HCT116 (cell line): ENCODE measurements around the gene LHPP. TPM values are rescaled to one million over a fixed set of nuclear protein-coding genes. Genes with fewer than 3 reads are reported as not detected.

ENCODE experiments used
- ATAC-seq: fragments of 200-7000 bp; cut with Tn5 transposase; 2 replicates; pipeline ENCODE4 v1.9.1; 2020; ENCODE audit warnings: mild to moderate bottlenecking, moderate library complexity
- BruUV-seq: library from RNA; stranded (reverse); fragments of 400-500 nt; replicated peaks from 2 replicates; lab custom pipeline; 2021; lab: Mats Ljungman, UMichigan
- CTCF ChIA-PET: fragments of 300-600 bp; sonication (Branson Sonifier 250); formaldehyde crosslinking; loops from one replicate; lab custom pipeline; 2021; ENCODE audit warnings: antibody characterized with exemption; lab: Charles Lee
- POLR2A ChIA-PET: fragments of 300-600, 350-600 bp; sonication (Branson Sonifier 250); formaldehyde crosslinking; loops from one replicate; lab custom pipeline; 2021; ENCODE audit warnings: antibody characterized with exemption; lab: Charles Lee
- RAD21 ChIA-PET, 2 experiments: fragments of 300-600 bp; sonication (Branson Sonifier 250); formaldehyde crosslinking; loops; one replicate each; lab custom pipeline; 2023; ENCODE audit warnings: low total read pairs in 2 of 2; ENCODE audit not compliant: uncharacterized antibody in 2 of 2, unreplicated experiment in 2 of 2, low non-redundant PET in 1 of 2; lab: Charles Lee
- DNase-seq: peaks from one replicate; pipeline ENCODE4 v3.0.0-alpha.2; 2010; ENCODE audit warnings: low read depth, low spot score
- H2AFZ ChIP-seq: fragments of 200-600 bp; shearing (Covaris generic), sonication (generic); 2 replicates; pipeline ENCODE4 v1.6.1; 2017; ENCODE audit warnings: low read depth, mixed run types, mixed read lengths, antibody characterized with exemption, low read length; ENCODE audit not compliant: poor library complexity, severe bottlenecking
- H3K27ac ChIP-seq: 2 replicates; pipeline ENCODE4 v1.5.1; 2012; ENCODE audit warnings: low read depth, low read length
- H3K27me3 ChIP-seq: fragments of 200-600 bp; sonication (generic); 2 replicates; pipeline ENCODE4 v1.6.1; 2016; ENCODE audit warnings: mixed run types, low read length, mixed read lengths; ENCODE audit not compliant: insufficient read depth
- H3K36me3 ChIP-seq, 2 experiments: fragments of 200-500 bp in 1 of 2; fragments of 200-600 bp in 1 of 2; sonication (Bioruptor generic) in 1 of 2; sonication (generic) in 1 of 2; 2 replicates each; pipeline versions ENCODE4 v1.5.1 to v1.6.1; 2014 to 2016; ENCODE audit warnings: low read length in 2 of 2, inconsistent platforms in 1 of 2, mixed read lengths in 1 of 2, mixed run types in 1 of 2; ENCODE audit not compliant: insufficient read depth in 2 of 2, control insufficient read depth in 1 of 2
- H3K4me1 ChIP-seq, 2 experiments: fragments of 200-600 bp in 1 of 2; sonication (generic) in 1 of 2; 2 replicates each; pipeline versions ENCODE4 v1.5.1 to v1.6.1; 2012 to 2017; ENCODE audit warnings: low read length in 2 of 2, inconsistent platforms in 1 of 2, mild to moderate bottlenecking in 1 of 2, mixed read lengths in 1 of 2, mixed run types in 1 of 2, moderate library complexity in 1 of 2; ENCODE audit not compliant: insufficient read depth in 2 of 2, control insufficient read depth in 1 of 2
- H3K4me2 ChIP-seq: fragments of 200-600 bp; sonication (generic); 2 replicates; pipeline ENCODE4 v1.6.1; 2017; ENCODE audit warnings: mixed run types, low read length, mixed read lengths
- H3K4me3 ChIP-seq, 2 experiments: fragments of 200-600 bp in 1 of 2; sonication (generic) in 1 of 2; replicated peaks in 1 of 2; 2 replicates each; pipeline ENCODE4 v1.5.1; 2011 to 2016; ENCODE audit warnings: low read length in 2 of 2, control low read depth in 1 of 2, low read depth in 1 of 2, mild to moderate bottlenecking in 1 of 2, mixed read lengths in 1 of 2, mixed run types in 1 of 2
- H3K79me2 ChIP-seq: fragments of 200-600 bp; sonication (generic); 2 replicates; pipeline ENCODE4 v1.6.1; 2017; ENCODE audit warnings: mild to moderate bottlenecking, mixed run types, low read length, moderate library complexity, mixed read lengths; ENCODE audit not compliant: insufficient read depth
- H3K9ac ChIP-seq: fragments of 200-600 bp; sonication (generic); 2 replicates; pipeline ENCODE4 v1.6.1; 2016; ENCODE audit warnings: low read length, mixed read lengths
- H3K9me2 ChIP-seq: fragments of 200-600 bp; sonication (generic), shearing (Covaris generic); 2 replicates; pipeline ENCODE4 v1.6.1; 2017; ENCODE audit warnings: mixed run types, mild to moderate bottlenecking, moderate library complexity; ENCODE audit not compliant: insufficient read depth
- H3K9me3 ChIP-seq, 2 experiments: fragments of 200-500 bp in 1 of 2; fragments of 200-600 bp in 1 of 2; sonication (Bioruptor generic) in 1 of 2; sonication (generic) in 1 of 2; 2 replicates each; pipeline ENCODE4 v1.6.1; 2014 to 2017; ENCODE audit warnings: low read length in 2 of 2, mixed read lengths in 2 of 2, inconsistent platforms in 1 of 2, low read depth in 1 of 2, mild to moderate bottlenecking in 1 of 2, mixed run types in 1 of 2, moderate library complexity in 1 of 2; ENCODE audit not compliant: control insufficient read depth in 1 of 2, insufficient read depth in 1 of 2
- H4K20me1 ChIP-seq: fragments of 200-600 bp; sonication (generic), shearing (Covaris generic); 2 replicates; pipeline ENCODE4 v1.6.1; 2017; ENCODE audit warnings: mixed run types, mild to moderate bottlenecking, moderate library complexity; ENCODE audit not compliant: insufficient read depth
- EGR1 ChIP-seq: IDR thresholded peaks from 2 replicates; pipeline ENCODE4 v1.6.1; 2012; ENCODE audit warnings: low read depth
- EZH2phosphoT487 ChIP-seq: fragments of 200-600 bp; IDR thresholded peaks from 2 replicates; pipeline ENCODE4 v1.6.1; 2018; ENCODE audit warnings: antibody characterized with exemption, borderline replicate concordance
- JUND ChIP-seq: IDR thresholded peaks from 2 replicates; pipeline ENCODE4 v1.6.1; 2012
- POLR2A ChIP-seq: IDR thresholded peaks from 2 replicates; pipeline ENCODE4 v1.7.0; 2011; ENCODE audit warnings: borderline replicate concordance; ENCODE audit not compliant: insufficient read depth, insufficient read length; ENCODE audit errors: extremely low read depth
- RAD21 ChIP-seq: IDR thresholded peaks from 2 replicates; pipeline ENCODE4 v1.6.1; 2012; ENCODE audit warnings: low read depth, mild to moderate bottlenecking
- SIN3A ChIP-seq: IDR thresholded peaks from 2 replicates; pipeline ENCODE4 v1.6.1; 2012; ENCODE audit warnings: low read depth
- SP1 ChIP-seq: IDR thresholded peaks from 2 replicates; pipeline ENCODE4 v1.6.1; 2012; ENCODE audit warnings: low read depth
- SRF ChIP-seq: IDR thresholded peaks from 2 replicates; pipeline ENCODE4 v1.6.1; 2012; ENCODE audit warnings: low read depth
- TCF7L2 ChIP-seq: IDR thresholded peaks from 2 replicates; pipeline ENCODE4 v1.7.0; 2011; ENCODE audit warnings: borderline replicate concordance, inconsistent platforms; ENCODE audit not compliant: insufficient read depth, insufficient read length; ENCODE audit errors: extremely low read depth
- ZFX ChIP-seq: fragments of 450-650 bp; IDR thresholded peaks from 2 replicates; pipeline ENCODE4 v1.6.1; 2017
- intact Hi-C: fragments of 100-400 bp; cut with micrococcal nuclease; formaldehyde crosslinking; loops from 2 replicates; pipeline ENCODE4 v1.10.0; 2022
- total RNA-seq: library from RNA; stranded (reverse); gene quantifications from one replicate; pipeline ENCODE4 v1.2.1, GENCODE V29; 2021; ENCODE audit not compliant: unreplicated experiment
- TF ChIP-seq, protein P1 (sequence below), 3 experiments: fragments of 200-600 bp in 1 of 3; sonication (generic) in 1 of 3; IDR thresholded peaks in 2 of 3; conservative IDR thresholded peaks in 1 of 3; 2 replicates each; pipeline ENCODE4 v1.5.1; 2012 to 2017; ENCODE audit warnings: low read depth in 2 of 3, low read length in 2 of 3, antibody characterized with exemption in 1 of 3, borderline replicate concordance in 1 of 3, control low read depth in 1 of 3, mild to moderate bottlenecking in 1 of 3, mixed read lengths in 1 of 3, mixed run types in 1 of 3, moderate library complexity in 1 of 3; ENCODE audit not compliant: insufficient read depth in 1 of 3
- TF ChIP-seq, protein P2 (sequence below): IDR thresholded peaks from 2 replicates; pipeline ENCODE4 v1.6.1; 2012; ENCODE audit warnings: low read depth
- TF ChIP-seq, protein P3 (sequence below): IDR thresholded peaks from 2 replicates; pipeline ENCODE4 v1.6.1; 2011; ENCODE audit warnings: mild to moderate bottlenecking, low read length, moderate library complexity; ENCODE audit not compliant: insufficient replicate concordance; ENCODE audit errors: extremely low read depth
- TF ChIP-seq, protein P4 (sequence below): IDR thresholded peaks from 2 replicates; pipeline ENCODE4 v1.6.1; 2012
- TF ChIP-seq, protein P5 (sequence below): IDR thresholded peaks from 2 replicates; pipeline ENCODE4 v1.6.1; 2012

Gene LHPP
- total RNA-seq, 1 experiment from 2014 or later: 45.8 TPM

DNA sequence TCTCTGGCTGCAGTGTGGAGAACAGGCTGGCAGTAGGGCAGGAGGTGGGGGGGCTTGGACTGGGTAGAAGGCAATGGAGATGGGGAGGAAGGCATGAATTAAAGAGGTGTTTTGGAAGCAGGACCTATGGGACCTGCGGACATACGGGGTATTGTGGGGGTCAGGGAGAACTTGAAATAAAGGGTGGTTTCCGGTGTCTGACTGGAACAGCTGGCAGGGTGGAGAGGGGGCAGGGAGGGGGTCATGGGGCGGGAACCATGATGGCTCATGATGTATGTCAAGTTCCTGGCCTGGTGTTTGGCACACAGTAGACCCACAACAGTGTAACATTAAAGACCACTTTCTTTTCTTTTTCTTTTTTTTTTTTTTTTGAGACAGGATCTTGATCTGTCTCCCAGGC, 5.5 kb downstream of the LHPP start:
- CTCF ChIA-PET: no interaction called here
- H3K27ac ChIP-seq: no peak overlapping the region
- no peaks in the 10 kb centered on the region for H3K27me3 ChIP-seq
- H3K4me2 ChIP-seq: no peak overlapping the region
- no peaks in the 10 kb centered on the region for H3K36me3 ChIP-seq
- no peaks in the 10 kb centered on the region for H4K20me1 ChIP-seq
- RAD21 ChIA-PET: no interaction called here
- POLR2A ChIA-PET: no interaction called here
- H3K9ac ChIP-seq: no peak overlapping the region
- H3K9me3 ChIP-seq: no peaks in the 10 kb centered on the region
- BruUV-seq: no TSS peak
- DNase-seq: no peak
- TF ChIP-seq, protein P1, sequence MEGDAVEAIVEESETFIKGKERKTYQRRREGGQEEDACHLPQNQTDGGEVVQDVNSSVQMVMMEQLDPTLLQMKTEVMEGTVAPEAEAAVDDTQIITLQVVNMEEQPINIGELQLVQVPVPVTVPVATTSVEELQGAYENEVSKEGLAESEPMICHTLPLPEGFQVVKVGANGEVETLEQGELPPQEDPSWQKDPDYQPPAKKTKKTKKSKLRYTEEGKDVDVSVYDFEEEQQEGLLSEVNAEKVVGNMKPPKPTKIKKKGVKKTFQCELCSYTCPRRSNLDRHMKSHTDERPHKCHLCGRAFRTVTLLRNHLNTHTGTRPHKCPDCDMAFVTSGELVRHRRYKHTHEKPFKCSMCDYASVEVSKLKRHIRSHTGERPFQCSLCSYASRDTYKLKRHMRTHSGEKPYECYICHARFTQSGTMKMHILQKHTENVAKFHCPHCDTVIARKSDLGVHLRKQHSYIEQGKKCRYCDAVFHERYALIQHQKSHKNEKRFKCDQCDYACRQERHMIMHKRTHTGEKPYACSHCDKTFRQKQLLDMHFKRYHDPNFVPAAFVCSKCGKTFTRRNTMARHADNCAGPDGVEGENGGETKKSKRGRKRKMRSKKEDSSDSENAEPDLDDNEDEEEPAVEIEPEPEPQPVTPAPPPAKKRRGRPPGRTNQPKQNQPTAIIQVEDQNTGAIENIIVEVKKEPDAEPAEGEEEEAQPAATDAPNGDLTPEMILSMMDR (IDR thresholded peaks at IDR 0.05 in 2 of 3, conservative IDR thresholded peaks at IDR 0.05 in 1 of 3; ENCODE audit: borderline replicate concordance in 1 of 3, insufficient read depth in 1 of 3, low read depth in 2 of 3, low read length in 2 of 3): no peak
- TF ChIP-seq RAD21 (no peak), ZFX (no peak), SRF (no peak), SP1 (no peak), SIN3A (no peak), EGR1 (no peak), EZH2phosphoT487 (no peak), JUND (no peak), POLR2A (no peak), TCF7L2 (no peak)
- TF ChIP-seq, protein P2, sequence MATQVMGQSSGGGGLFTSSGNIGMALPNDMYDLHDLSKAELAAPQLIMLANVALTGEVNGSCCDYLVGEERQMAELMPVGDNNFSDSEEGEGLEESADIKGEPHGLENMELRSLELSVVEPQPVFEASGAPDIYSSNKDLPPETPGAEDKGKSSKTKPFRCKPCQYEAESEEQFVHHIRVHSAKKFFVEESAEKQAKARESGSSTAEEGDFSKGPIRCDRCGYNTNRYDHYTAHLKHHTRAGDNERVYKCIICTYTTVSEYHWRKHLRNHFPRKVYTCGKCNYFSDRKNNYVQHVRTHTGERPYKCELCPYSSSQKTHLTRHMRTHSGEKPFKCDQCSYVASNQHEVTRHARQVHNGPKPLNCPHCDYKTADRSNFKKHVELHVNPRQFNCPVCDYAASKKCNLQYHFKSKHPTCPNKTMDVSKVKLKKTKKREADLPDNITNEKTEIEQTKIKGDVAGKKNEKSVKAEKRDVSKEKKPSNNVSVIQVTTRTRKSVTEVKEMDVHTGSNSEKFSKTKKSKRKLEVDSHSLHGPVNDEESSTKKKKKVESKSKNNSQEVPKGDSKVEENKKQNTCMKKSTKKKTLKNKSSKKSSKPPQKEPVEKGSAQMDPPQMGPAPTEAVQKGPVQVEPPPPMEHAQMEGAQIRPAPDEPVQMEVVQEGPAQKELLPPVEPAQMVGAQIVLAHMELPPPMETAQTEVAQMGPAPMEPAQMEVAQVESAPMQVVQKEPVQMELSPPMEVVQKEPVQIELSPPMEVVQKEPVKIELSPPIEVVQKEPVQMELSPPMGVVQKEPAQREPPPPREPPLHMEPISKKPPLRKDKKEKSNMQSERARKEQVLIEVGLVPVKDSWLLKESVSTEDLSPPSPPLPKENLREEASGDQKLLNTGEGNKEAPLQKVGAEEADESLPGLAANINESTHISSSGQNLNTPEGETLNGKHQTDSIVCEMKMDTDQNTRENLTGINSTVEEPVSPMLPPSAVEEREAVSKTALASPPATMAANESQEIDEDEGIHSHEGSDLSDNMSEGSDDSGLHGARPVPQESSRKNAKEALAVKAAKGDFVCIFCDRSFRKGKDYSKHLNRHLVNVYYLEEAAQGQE: no peak
- TF ChIP-seq, protein P3, sequence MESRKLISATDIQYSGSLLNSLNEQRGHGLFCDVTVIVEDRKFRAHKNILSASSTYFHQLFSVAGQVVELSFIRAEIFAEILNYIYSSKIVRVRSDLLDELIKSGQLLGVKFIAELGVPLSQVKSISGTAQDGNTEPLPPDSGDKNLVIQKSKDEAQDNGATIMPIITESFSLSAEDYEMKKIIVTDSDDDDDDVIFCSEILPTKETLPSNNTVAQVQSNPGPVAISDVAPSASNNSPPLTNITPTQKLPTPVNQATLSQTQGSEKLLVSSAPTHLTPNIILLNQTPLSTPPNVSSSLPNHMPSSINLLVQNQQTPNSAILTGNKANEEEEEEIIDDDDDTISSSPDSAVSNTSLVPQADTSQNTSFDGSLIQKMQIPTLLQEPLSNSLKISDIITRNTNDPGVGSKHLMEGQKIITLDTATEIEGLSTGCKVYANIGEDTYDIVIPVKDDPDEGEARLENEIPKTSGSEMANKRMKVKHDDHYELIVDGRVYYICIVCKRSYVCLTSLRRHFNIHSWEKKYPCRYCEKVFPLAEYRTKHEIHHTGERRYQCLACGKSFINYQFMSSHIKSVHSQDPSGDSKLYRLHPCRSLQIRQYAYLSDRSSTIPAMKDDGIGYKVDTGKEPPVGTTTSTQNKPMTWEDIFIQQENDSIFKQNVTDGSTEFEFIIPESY: no peak
- TF ChIP-seq, protein P4, sequence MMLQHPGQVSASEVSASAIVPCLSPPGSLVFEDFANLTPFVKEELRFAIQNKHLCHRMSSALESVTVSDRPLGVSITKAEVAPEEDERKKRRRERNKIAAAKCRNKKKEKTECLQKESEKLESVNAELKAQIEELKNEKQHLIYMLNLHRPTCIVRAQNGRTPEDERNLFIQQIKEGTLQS: no peak
- TF ChIP-seq, protein P5, sequence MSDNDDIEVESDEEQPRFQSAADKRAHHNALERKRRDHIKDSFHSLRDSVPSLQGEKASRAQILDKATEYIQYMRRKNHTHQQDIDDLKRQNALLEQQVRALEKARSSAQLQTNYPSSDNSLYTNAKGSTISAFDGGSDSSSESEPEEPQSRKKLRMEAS: no peak
- H2AFZ ChIP-seq: no peak overlapping the region
- peaks cover 5% of the 10 kb centered on the region; the same call in 1 of the 2 replicates for H3K79me2 ChIP-seq
- intact Hi-C loops: no loop called here
- H3K9me2 ChIP-seq: no peaks in the 10 kb centered on the region
- H3K4me1 ChIP-seq: peaks cover 0 to 16% of the 10 kb centered on the region in 2 experiments; a peak in 2 of 4 replicates
- ATAC-seq: no peak
- no peak overlapping the region for H3K4me3 ChIP-seq
